Esophagus squamous epithelium (tissue), 5 donors: ENCODE results near the gene ABR. TPM values are rescaled to one million over a fixed set of nuclear protein-coding genes. Genes with fewer than 3 reads are reported as not detected.

Experiments used
- DNase-seq: peaks from one replicate; lab custom pipeline; 2025; lab: John Stamatoyannopoulos, UW
- H3K27ac ChIP-seq, 4 donors: fragments of 200-600 bp; sonication (generic); one replicate each; pipeline ENCODE4 v1.5.1; 2016 to 2019; ENCODE audit warnings: mild to moderate bottlenecking in 1 of 4
- H3K27me3 ChIP-seq, 4 donors: fragments of 200-600 bp; sonication (generic); 1 replicate in 3 of 4; 2 replicates in 1 of 4; pipeline versions ENCODE4 v1.5.1 to v1.6.0; 2017 to 2021; ENCODE audit warnings: antibody characterized with exemption in 1 of 4
- H3K36me3 ChIP-seq, 3 donors: fragments of 200-600 bp; sonication (generic); one replicate each; pipeline ENCODE4 v1.5.1; 2016 to 2019
- H3K4me1 ChIP-seq, 3 donors: fragments of 200-600 bp; sonication (generic); one replicate each; pipeline ENCODE4 v1.5.1; 2017 to 2019
- H3K4me3 ChIP-seq, 4 donors: fragments of 200-600 bp; sonication (generic); 1 replicate in 3 of 4; 2 replicates in 1 of 4; pipeline ENCODE4 v1.5.1; 2016 to 2019; ENCODE audit warnings: mild to moderate bottlenecking in 2 of 4, moderate library complexity in 1 of 4
- H3K9me3 ChIP-seq, 3 donors: fragments of 200-600 bp; sonication (generic); one replicate each; pipeline ENCODE4 v1.5.1; 2016 to 2019
- POLR2A ChIP-seq, 4 donors: fragments of 450-650 bp; IDR thresholded peaks; one replicate each; pipeline ENCODE4 v1.6.1; 2017; ENCODE audit warnings: antibody characterized with exemption in 4 of 4, mild to moderate bottlenecking in 4 of 4, moderate library complexity in 3 of 4
- WGBS, 2 donors: methylation state at CpG; one replicate each; pipeline ENCODE4 v1.1.5; 2018; 5-methylcytosine and 5-hydroxymethylcytosine counted together
- intact Hi-C: fragments of 100-400 bp; cut with DNase I; formaldehyde crosslinking; loops from one replicate; pipeline ENCODE4 v1.15.0; 2022
- total RNA-seq, 4 donors: library from RNA; depleted of rRNA; stranded (reverse); fragments of >200 nt; gene quantifications; one replicate each; pipeline ENCODE4 v1.1.0, GENCODE V29; 2016
- TF ChIP-seq, protein P1 (sequence below), 6 experiments: fragments of 450-650 bp in 4 of 6; fragments of 200-600 bp in 2 of 6; sonication (generic) in 2 of 6; IDR thresholded peaks; one replicate each; pipeline ENCODE4 v1.5.1; 2016 to 2019; ENCODE audit warnings: antibody characterized with exemption in 6 of 6, mild to moderate bottlenecking in 4 of 6, moderate library complexity in 4 of 6
- donor health status: DM: yes; HTN: yes; CAD: no.

The ABR gene
- total RNA-seq, 4 donors from 2014 or later = 62.1 to 248 (median 75.5) TPM

DNA sequence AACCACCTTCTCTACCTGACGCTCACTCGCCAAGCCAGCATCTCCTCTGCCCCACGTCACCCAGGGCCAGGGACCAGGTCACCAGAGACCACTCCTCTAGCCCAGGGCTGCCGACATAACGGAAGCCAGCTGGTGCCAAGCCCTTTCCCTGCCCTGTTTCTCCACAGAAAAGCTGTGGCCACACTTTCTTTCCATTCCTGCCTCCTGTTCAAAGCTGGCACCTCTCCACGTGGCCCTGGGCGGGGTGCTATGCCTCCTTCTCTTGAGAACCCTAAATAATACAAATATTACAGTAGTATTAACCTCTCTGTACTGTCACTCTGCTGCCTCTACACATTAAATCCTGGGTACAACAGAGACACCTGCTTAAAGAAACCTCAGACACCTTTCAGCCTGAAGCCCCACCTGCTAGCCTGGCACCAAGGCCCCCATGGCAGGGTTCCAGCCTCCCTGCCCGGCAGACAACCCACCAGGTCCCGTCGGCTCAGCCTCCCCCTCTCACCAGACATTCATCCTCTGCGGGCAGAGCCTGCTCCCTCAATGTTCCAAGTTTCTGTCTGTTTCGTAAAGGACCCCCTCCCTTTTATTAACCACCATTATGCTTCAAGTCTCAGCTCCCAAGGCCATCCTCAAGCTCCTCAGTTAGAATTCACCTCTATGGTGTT is 120.5 kb downstream of the ABR start:
- no peak overlapping the region for H3K27ac ChIP-seq
- peaks cover 27 to 96% (median 35%) of the 10 kb centered on the region in 3 donors for H3K36me3 ChIP-seq
- peaks cover 0 to 16% (median 6%) of the 10 kb centered on the region in 3 donors for H3K4me1 ChIP-seq
- H3K9me3 ChIP-seq = no peaks in the 10 kb centered on the region
- intact Hi-C loops = loop anchor here (10.0 kb wide), 1 partner anchor 86 kb away; no protein-coding TSS in a partner anchor
- H3K27me3 ChIP-seq = no peaks in the 10 kb centered on the region
- H3K4me3 ChIP-seq = no peak overlapping the region
- no peak for DNase-seq
- TF ChIP-seq POLR2A (IDR thresholded peaks at IDR 0.05) = no peak
- TF ChIP-seq, protein P1, sequence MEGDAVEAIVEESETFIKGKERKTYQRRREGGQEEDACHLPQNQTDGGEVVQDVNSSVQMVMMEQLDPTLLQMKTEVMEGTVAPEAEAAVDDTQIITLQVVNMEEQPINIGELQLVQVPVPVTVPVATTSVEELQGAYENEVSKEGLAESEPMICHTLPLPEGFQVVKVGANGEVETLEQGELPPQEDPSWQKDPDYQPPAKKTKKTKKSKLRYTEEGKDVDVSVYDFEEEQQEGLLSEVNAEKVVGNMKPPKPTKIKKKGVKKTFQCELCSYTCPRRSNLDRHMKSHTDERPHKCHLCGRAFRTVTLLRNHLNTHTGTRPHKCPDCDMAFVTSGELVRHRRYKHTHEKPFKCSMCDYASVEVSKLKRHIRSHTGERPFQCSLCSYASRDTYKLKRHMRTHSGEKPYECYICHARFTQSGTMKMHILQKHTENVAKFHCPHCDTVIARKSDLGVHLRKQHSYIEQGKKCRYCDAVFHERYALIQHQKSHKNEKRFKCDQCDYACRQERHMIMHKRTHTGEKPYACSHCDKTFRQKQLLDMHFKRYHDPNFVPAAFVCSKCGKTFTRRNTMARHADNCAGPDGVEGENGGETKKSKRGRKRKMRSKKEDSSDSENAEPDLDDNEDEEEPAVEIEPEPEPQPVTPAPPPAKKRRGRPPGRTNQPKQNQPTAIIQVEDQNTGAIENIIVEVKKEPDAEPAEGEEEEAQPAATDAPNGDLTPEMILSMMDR (IDR thresholded peaks at IDR 0.05) = no peak
- 83 to 92% methylated on average over 11 to 12 of the region's 12 CpGs for WGBS, 2 donors

DNA sequence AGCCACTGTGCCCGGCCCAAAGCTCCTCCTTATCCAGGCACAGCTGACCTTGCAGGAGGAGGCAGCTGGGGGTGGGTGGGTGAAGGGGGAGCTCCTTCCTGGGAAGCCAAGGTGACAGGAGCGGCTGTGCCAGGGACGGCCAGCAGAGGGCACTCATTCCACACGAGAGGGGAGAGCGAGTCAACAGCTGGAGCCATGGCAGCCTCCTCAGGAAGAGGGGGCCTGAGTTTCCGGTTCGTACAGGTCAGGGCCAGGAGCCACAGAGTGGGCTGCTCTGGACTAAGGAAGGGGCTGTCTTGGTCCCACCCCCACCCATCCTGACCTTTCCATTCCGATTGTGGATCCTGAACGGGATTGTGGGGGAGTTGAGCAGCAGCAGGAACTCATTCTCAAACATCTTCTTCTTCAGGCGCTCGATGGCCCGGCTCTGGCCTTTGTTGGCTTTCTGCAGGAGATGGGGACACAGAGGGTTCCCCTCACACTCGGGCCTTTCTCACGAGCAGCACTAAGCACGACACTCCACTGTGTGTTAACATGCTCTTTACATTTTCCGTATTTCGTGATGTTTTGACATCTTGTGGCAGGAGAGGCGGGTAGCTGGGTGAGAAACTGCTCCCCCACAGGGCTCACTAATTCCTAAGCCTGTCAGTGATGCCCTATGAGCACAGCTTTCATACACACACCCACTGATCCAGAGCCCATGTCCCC is 121.2 kb downstream of the ABR start:
- no peak for DNase-seq
- intact Hi-C loops = loop anchor here (10.0 kb wide), 1 partner anchor 86 kb away; no protein-coding TSS in a partner anchor
- Histone ChIP-seq H3K4me1 (peaks cover 0 to 16% (median 6%) of the 10 kb centered on the region in 3 donors), H3K4me3 (no peak overlapping the region), H3K27me3 (no peaks in the 10 kb centered on the region), H3K27ac (no peak overlapping the region), H3K9me3 (no peaks in the 10 kb centered on the region), H3K36me3 (peaks cover 33 to 96% (median 35%) of the 10 kb centered on the region in 3 donors)
- 89 to 98% methylated on average over 7 to 8 of the region's 18 CpGs for WGBS, 2 donors
- no peak for TF ChIP-seq POLR2A (IDR thresholded peaks at IDR 0.05)
- TF ChIP-seq, protein P1 (IDR thresholded peaks at IDR 0.05) = peak in 5 of 6 experiments; percentile 32 to 63 (median 37)

DNA sequence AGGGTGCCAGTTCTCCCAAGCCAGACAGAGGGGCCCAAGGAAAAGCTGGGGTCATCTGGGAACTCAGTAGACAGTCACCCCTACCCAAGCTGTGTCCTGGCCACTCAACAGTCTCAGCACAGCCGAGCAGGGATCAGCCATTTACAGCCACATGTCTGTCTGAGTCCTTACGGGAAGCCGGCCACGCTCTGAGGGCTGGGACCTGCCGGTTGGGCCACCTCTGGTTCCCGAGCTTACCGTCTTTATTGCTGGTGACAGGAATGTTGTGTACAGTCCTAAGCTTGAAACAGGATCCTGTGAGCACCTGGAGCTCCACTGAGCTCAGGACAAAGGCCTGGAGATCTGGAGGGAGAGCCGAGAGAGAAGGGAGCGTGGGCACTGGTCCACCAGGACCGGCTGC is 123.0 kb downstream of the ABR start:
- no peak for DNase-seq
- TF ChIP-seq POLR2A (IDR thresholded peaks at IDR 0.05) = no peak
- TF ChIP-seq, protein P1 (IDR thresholded peaks at IDR 0.05) = no peak
- 82 to 86% methylated on average over 3 to 7 of the region's 10 CpGs for WGBS, 2 donors
- Histone ChIP-seq H3K4me1 (peaks cover 0 to 16% (median 6%) of the 10 kb centered on the region in 3 donors), H3K9me3 (no peaks in the 10 kb centered on the region), H3K4me3 (no peak overlapping the region), H3K27me3 (no peaks in the 10 kb centered on the region), H3K27ac (no peak overlapping the region), H3K36me3 (peaks cover 28 to 85% (median 35%) of the 10 kb centered on the region in 3 donors)
- intact Hi-C loops = loop anchor here (10.0 kb wide), 1 partner anchor 88 kb away; no protein-coding TSS in a partner anchor

DNA sequence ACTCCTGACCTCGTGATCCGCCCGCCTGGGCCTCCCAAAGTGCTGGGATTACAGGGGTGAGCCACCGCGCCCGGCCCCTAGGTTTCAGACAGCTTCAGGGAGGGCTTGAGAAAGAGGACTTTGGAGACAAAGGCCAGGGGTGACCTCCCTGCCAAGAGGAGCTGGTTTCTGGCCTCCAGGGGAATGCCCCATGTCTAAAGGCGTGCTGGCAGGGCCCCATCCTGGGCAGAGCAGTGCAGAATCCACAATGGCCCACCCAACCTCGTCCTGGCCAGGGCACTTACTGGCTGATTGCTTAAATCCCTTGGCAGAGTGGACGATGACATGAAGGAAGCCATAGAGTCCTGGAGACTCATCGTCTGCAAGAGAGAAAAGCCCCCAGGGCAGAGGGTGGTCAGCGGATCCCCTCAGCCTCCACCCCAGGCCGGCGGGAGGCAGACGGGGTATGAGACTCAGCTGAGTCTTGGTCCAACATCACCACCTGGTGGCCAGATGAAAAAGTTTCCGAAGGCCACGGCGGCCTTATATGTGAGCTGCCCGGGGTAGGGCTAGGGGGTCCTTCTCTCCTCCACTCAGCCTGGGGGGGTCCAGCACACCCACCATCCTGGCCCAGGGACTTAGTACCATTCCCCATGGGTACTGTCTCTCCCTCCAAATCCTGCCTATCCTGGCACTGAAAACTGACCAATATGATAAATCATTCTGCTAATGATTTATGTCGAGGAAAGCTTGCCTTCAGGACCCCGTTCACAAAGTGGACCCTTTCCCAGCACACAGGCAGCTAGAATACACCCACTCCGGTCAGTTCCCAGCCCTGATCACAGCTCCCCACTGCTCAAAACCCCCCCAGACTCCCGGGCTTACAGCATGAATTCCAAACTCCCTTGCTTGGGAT is 123.8 kb downstream of the ABR start:
- Histone ChIP-seq H3K4me3 (no peak overlapping the region), H3K27ac (peak overlapping the region in 2 of 4 donors; percentile 5 to 17), H3K27me3 (no peaks in the 10 kb centered on the region), H3K4me1 (peaks cover 0 to 12% (median 4%) of the 10 kb centered on the region in 3 donors), H3K36me3 (peaks cover 28 to 84% (median 30%) of the 10 kb centered on the region in 3 donors), H3K9me3 (no peaks in the 10 kb centered on the region)
- no peak for DNase-seq
- 37 to 54% methylated on average over 4 to 12 of the region's 22 CpGs for WGBS, 2 donors
- no peak for TF ChIP-seq POLR2A (IDR thresholded peaks at IDR 0.05)
- TF ChIP-seq, protein P1 (IDR thresholded peaks at IDR 0.05) = peak; percentile 47 to 71 (median 58)
- intact Hi-C loops = loop anchor here (10.0 kb wide), 1 partner anchor 89 kb away; no protein-coding TSS in a partner anchor
